HL-60 (cell line): ENCODE measurements around the gene MS4A4E.

ENCODE experiments used
- DNase-seq, 2 experiments: peaks; one replicate each; pipeline ENCODE4 v3.0.0-alpha.2; 2010 to 2020; ENCODE audit warnings: low read depth in 1 of 2, low spot score in 1 of 2
- H3K27ac ChIP-seq: fragments of 250-450 bp; sonication (Bioruptor Pico); replicated peaks from 2 replicates; pipeline ENCODE4 v1.5.1; 2020; ENCODE audit warnings: mild to moderate bottlenecking, moderate library complexity
- H3K27me3 ChIP-seq: fragments of 250-450 bp; sonication (Bioruptor Pico); 2 replicates; pipeline ENCODE4 v1.5.1; 2021; ENCODE audit warnings: mild to moderate bottlenecking, moderate library complexity; ENCODE audit not compliant: insufficient read depth, poor library complexity, severe bottlenecking
- H3K4me3 ChIP-seq: replicated peaks from 2 replicates; pipeline ENCODE4 v1.5.1; 2011; ENCODE audit warnings: mild to moderate bottlenecking, control low read depth, low read length; ENCODE audit not compliant: insufficient read depth
- CTCF ChIP-seq: IDR thresholded peaks from one replicate; pipeline ENCODE4 v1.5.1; 2011; ENCODE audit warnings: low read length, control low read depth, inconsistent platforms; ENCODE audit not compliant: insufficient read depth
- GABPA ChIP-seq: IDR thresholded peaks from 2 replicates; pipeline ENCODE4 v1.6.1; 2012; ENCODE audit warnings: low read depth
- POLR2AphosphoS5 ChIP-seq: IDR thresholded peaks from 2 replicates; pipeline ENCODE4 v1.6.1; 2012; ENCODE audit warnings: low read depth
- REST ChIP-seq: IDR thresholded peaks from 2 replicates; pipeline ENCODE4 v1.6.1; 2012; ENCODE audit warnings: low read depth; ENCODE audit not compliant: insufficient replicate concordance
- SPI1 ChIP-seq: IDR thresholded peaks from 2 replicates; pipeline ENCODE4 v1.6.1; 2012; ENCODE audit warnings: low read depth, mild to moderate bottlenecking, borderline replicate concordance

The MS4A4E gene

GRCh38 chr11:60165538-60165937 lies 77.4 kb downstream of the MS4A4E start:
- Histone ChIP-seq H3K27ac (no peak overlapping the region), H3K4me3 (no peak overlapping the region), H3K27me3 (no peaks in the 10 kb centered on the region)
- DNase-seq: no peak
- TF ChIP-seq SPI1 (no peak), CTCF (no peak), GABPA (no peak), POLR2AphosphoS5 (no peak), REST (no peak)

- no peaks in the 10 kb centered on the region for H3K27me3 ChIP-seq
- DNase-seq: no peak
- H3K4me3 ChIP-seq: no peak overlapping the region
- no peak overlapping the region for H3K27ac ChIP-seq
- TF ChIP-seq POLR2AphosphoS5: no peak
- TF ChIP-seq CTCF: no peak
- no peak for TF ChIP-seq GABPA
- no peak for TF ChIP-seq REST
- TF ChIP-seq SPI1: no peak
These were observed 78.3 kb downstream of the MS4A4E start for GRCh38 chr11:60164550-60165075.

- Histone ChIP-seq H3K27me3 (no peaks in the 10 kb centered on the region), H3K27ac (no peak overlapping the region), H3K4me3 (no peak overlapping the region)
- no peak for DNase-seq
- TF ChIP-seq SPI1: no peak
- TF ChIP-seq GABPA: no peak
- TF ChIP-seq POLR2AphosphoS5: no peak
- no peak for TF ChIP-seq CTCF
- no peak for TF ChIP-seq REST
These were observed 81.2 kb downstream of the MS4A4E start for GRCh38 chr11:60161766-60162165.
